Fibroblast of lung (primary cell): ENCODE measurements around the gene AIFM3.

Source experiments
- CTCF ChIP-seq, 2 donors: IDR thresholded peaks in 1 of 2; conservative IDR thresholded peaks in 1 of 2; 1 replicate in 1 of 2; 2 replicates in 1 of 2; pipeline ENCODE4 v1.5.1; 2011 to 2012; ENCODE audit warnings: low read length in 2 of 2, control low read depth in 1 of 2, inconsistent platforms in 1 of 2, low read depth in 1 of 2, mild to moderate bottlenecking in 1 of 2
- EZH2 ChIP-seq: IDR thresholded peaks from 2 replicates; pipeline ENCODE4 v1.5.1; 2012; ENCODE audit warnings: low read length, control low read depth, mild to moderate bottlenecking; ENCODE audit errors: missing control alignments

- TF ChIP-seq CTCF (conservative IDR thresholded peaks at IDR 0.05 in 1 of 2, IDR thresholded peaks at IDR 0.05 in 1 of 2; ENCODE audit: low read depth in 1 of 2, low read length in 2 of 2) (no peak), EZH2 (no peak)
These were observed 44.8 kb upstream of the AIFM3 start for GRCh38 chr22:20922141-20922751.
